ENCODE data around the gene CRKL.

DNA sequence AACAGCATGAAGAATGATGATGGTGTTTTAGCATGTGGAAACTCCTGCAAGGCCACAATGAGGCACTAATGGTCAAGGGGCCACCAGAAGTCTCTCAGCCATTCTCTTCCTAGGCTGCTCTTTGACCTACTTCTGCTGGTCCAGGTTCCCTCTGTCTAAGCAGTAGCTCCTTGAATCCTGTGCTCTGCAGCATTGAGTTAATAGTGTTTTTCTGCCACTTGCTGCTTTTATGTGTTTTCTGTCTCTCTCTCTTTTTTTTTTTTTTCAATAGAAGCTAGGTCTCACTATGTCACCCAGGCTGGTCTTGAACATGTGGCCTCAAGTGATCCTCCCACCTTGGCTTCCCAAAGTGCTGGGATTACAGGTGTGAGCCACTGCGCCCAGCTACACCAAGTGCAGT lies 29.8 kb downstream of the CRKL start:
- TF ChIP-seq CTCF (IDR thresholded peaks at IDR 0.05; ENCODE audit: borderline replicate concordance, extremely low read depth, low read length, poor library complexity, severe bottlenecking), result no peak
- no peak for TF ChIP-seq EZH2 (IDR thresholded peaks at IDR 0.05; ENCODE audit: borderline replicate concordance, low read depth, low read length, severe bottlenecking)

Data from DND-41 (cell line).